Putamen (tissue), 1 donor: ENCODE data around the gene STRN3.
"Not testable (repeated sequence)": the region's sequence is repeated elsewhere in the genome, so short reads cannot be mapped to it uniquely, and the experiment has no call there.

Experiments used
- DNase-seq: peaks from one replicate; pipeline ENCODE4 v3.0.0-alpha.2; 2016; ENCODE audit warnings: low spot score

Gene STRN3

DNA sequence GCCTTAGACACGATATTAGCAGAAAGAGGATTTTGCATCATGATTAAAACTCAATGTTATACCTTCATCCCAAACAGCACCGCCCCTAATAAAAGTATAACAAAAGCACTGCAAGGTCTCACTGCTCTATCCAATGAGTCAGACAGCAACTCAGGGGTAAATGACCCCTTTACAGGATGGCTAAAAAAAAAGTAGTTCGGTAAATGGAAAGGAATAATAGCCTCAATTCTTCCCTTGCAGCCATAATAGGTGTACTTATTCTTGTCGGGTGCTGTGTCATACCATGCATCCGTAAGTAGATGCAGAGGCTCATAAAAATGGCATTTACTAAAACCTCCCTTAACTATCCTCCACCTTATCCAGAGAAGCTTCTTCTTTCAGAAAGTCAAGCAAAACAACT is 54.6 kb downstream of the STRN3 start:
- no peak for DNase-seq

DNA sequence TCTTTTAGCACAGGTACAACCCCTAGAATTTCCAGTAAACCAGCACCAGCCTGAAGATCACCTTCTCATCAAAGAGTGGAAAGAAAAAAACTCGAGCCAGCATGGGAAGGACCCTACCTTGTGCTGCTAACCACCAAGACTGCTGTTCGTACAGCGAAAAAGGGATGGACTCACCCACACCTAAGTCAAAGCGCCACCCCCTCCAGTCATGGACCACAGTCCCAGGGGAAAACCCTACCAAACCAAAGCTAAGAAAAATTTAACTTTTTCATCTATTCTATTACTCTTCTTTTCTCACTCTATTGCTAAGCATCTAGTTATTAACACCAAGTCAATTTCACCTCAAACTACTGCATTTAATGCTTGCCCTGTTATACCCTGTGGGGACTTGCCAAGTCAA is 56.4 kb downstream of the STRN3 start:
- DNase-seq, result not testable (repeated sequence)

GRCh38 chr14:30967364-30968098 is 58.6 kb downstream of the STRN3 start:
- not testable (repeated sequence) for DNase-seq

DNA sequence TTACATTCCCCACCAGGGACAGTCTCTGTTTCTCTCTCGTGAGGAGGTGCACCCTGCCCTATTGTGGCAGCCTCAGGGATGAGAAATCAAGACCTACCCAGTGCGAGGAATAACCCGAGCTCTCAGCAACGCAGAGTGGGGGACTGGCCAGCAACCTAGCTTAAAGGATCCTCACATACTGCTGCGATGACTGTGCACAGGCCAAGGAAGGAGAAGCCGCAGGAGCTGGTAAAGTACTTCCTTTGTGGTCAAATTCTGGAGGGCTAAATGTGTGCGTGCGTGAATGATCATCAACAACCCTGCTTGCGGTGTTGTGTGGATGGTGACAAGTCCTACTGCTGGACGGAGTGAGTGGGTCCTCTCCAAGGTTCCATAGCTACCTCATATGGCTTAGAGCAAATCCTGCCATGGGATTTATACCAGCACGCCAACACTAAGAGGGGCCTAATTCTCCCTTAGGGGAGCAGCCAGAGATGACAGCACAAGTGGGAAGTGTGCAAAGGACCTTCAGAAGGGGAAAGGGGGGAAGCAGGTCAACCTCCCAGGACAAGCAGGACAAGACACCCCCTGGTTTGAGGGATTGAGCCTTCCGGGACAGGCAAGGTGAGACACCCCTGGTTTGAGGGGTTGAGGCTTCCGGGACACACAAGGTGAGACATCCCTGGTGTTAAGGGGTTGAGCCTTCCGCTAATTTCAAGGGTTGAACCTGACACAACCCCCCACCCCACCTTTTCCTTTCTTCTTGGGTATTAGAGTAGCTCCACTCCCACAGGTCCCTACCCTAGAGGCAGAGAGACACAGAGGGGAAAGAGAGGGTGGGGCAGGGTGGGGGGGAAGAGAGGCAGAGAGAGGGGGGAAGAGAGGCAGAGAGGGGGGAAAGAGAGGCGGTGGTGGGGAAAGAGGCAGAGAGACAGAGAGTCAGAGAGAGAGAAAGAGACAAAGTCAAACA is 59.5 kb downstream of the STRN3 start:
- no peak for DNase-seq

GRCh38 chr14:30965861-30966260 is 60.3 kb downstream of the STRN3 start:
- not testable (repeated sequence) for DNase-seq

DNA sequence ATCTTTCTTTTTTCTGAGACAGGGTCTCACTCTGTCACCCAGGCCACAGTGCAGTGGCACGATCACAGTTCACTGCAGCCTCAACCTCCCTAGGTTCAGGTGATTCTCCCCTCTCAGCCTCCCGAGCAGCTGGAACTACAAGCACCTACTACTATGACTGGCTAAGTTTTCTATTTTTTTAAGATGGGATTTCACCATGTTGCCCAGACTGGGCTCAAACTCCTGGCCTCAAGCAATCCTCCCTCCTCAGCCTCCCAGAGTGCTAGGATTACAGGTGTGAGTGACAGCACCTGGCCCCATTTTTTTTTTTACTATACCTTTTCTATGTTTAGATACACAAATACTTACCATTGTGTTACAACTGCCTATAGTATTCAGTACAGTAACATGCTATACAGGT is 63.6 kb downstream of the STRN3 start:
- not testable (repeated sequence) for DNase-seq

- no peak for DNase-seq
Observed at GRCh38 chr14:30961330-30961729, 64.8 kb downstream of the STRN3 start.

- no peak for DNase-seq
Observed at GRCh38 chr14:30960216-30960615, 66.0 kb downstream of the STRN3 start.

DNA sequence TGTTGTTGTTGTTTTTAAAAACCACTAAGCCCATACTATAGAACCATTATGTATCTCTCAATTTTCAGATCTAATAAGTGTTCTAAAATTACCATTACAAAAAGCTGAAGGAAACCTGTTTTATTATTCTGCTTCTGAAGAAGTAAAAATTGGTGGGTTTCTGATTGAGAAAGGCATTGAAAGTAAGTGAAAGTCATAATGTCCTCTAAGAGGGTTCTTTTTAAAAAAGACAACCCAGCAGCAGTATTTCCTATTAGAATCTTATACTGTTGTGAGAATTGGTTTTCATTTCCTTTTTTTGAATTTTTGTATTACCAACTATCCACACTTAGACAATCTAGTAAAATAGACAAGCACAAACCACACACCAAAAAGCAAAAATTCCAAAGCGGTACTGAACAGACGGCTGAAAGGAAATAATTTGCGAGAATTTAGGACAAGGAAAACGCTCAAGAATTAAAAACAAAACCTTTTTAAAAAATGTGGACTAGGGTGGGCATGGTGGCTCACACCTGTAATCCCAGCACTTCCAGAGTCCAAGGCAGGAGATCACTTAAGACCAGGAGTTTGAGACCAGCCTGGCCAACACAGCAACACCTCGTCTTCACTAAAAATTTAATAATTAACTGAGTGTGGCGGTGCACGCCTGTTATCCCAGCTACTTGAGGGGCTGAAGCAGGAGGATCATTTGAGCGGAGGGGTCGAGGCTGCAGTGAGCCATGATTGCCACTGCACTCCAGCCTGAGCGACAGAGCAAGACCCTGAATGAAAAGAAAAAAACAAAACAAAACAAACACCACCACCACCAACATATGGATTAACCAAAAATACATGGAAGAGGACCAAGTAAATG is 67.4 kb downstream of the STRN3 start:
- DNase-seq, result no peak

- no peak for DNase-seq
Observed at GRCh38 chr14:30957813-30958370, 68.3 kb downstream of the STRN3 start.

- no peak for DNase-seq
Observed at GRCh38 chr14:30949651-30950050, 76.5 kb downstream of the STRN3 start.

GRCh38 chr14:30943694-30944093 is 82.5 kb downstream of the STRN3 start:
- no peak for DNase-seq

GRCh38 chr14:30940886-30941285 is 85.3 kb downstream of the STRN3 start:
- DNase-seq, result no peak

DNA sequence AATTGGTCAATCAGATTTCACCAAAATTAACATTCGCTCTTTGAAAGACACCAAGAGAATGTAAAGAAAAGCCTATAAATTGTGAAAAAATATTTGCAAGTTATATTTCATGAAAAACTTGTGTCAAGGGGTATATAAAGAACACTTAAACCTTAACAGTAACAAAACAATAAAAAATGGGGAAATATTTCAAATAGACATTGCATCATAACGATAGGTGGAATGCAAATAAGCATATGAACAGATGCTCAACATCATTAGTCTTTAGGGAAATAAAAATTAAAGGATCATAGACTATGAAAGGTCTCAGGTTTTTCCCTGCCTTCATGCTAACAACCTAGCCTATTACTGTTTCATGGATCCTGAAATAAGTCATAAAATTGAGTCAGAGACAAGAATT is 87.6 kb downstream of the STRN3 start:
- DNase-seq, result no peak

GRCh38 chr14:30935445-30935844 is 90.7 kb downstream of the STRN3 start:
- no peak for DNase-seq

DNA sequence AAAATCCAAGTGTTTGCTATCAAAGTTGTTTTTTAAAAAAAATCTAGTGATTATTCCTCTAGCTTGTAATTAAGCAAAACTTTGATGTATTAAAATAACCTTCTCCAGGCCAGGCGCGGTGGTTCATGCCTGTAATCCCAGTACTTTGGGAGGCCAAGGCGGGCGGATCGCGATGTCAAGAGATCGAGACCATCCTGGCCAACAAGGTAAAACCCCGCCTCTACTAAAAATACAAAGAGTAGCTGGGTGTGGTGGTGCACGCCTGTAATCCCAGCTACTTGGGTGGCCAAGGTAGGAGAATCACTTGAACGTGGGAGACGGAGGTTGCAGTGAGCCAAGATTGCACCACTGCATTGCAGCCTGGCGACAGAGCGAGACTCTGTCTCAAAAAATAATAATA is 92.2 kb downstream of the STRN3 start:
- DNase-seq, result not testable (repeated sequence)

DNA sequence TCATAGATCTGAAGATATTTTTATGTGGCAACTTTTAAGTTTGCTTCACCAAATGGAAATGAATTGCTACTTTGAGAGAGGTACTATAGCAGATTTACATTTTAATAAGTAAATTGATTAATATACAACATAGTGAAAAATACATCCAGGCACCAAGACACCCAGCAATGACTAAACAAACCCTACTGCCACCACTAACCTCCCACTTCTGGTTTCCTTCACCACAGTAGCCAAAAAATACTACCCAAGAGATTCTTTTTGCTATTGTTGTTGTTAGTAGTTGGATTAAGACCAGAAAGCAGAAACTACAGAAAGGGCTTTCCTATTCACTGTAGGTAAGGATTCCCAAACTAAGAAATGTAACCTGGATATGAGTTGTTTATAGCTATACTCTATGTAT is 97.7 kb downstream of the STRN3 start:
- no peak for DNase-seq

- no peak for DNase-seq
Observed at GRCh38 chr14:30925254-30925653, 100.9 kb downstream of the STRN3 start.

DNA sequence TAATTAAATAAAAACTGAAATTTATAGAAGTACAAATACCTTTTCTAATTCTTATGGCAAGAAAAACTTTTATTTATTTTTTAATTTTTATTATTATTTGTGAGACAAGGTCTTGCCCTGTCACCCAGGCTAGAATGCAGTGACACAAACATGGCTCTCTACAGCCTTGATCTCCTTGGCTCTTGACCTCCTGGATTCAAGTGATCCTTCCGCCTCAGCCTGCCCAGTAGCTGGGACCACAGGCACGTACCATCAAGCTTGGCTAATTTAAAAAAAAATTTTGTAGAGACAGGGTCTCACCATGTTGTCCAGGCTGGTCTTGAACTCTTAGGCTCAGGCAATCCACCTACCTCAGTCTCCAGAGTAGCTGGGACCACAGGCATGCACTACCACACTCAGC is 104.4 kb downstream of the STRN3 start:
- DNase-seq, result no peak

DNA sequence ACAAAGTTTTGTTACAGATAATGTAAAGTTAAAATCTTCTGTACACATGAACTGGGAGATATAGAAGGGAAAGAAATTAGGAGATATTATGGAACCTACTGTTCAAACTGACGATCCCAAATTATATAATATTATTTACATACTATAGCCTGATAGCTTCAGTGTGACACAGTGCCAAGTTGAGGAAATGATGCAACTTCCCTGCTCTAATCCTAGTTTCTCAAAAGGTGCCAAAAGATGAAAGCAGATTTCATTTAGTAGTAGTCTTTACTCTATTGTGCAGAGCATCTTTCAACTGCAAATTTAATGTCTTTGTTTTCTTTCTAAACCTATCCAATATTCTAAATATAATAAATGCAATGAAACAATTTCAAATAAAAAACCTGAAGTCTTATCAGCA is 104.9 kb downstream of the STRN3 start:
- DNase-seq, result no peak

GRCh38 chr14:30915596-30915995 is 110.6 kb downstream of the STRN3 start:
- DNase-seq, result no peak

DNA sequence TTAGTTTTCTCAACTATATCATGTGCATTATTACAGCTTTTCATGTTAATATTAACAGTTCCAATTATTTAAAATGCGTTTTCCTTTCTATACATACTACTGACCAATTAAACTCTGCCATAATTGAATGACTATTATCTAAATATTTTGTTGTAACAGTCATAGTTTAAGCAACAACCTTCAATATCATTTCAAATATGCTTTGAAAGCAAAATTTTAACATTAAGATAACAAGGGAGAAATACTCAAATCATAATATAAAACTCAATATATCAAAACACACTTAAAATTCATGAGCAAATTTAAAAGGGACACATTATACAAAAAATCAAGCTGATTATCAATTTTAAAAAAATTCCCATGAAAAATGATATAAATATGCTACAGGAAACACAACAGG is 111.4 kb downstream of the STRN3 start:
- no peak for DNase-seq
